HepG2 (cell line): ENCODE results near the gene USP24. TPM values are rescaled to one million over a fixed set of nuclear protein-coding genes. Genes with fewer than 3 reads are reported as not detected.

Experiments
- HIVEP1 ChIP-seq: sonication (generic); formaldehyde crosslinking; IDR thresholded peaks from 2 replicates; pipeline ENCODE4 v1.4.0; 2020; ENCODE audit warnings: mild to moderate bottlenecking, missing genetic modification reagents
- KDM2A ChIP-seq: sonication (generic); formaldehyde crosslinking; IDR thresholded peaks from 2 replicates; pipeline ENCODE4 v1.4.0; 2020; ENCODE audit warnings: low read depth, missing genetic modification reagents, borderline replicate concordance
- KDM6A ChIP-seq: IDR thresholded peaks from 2 replicates; pipeline ENCODE4 v1.6.1; 2016; ENCODE audit warnings: low read depth
- KIAA2018 ChIP-seq: sonication (generic); formaldehyde crosslinking; IDR thresholded peaks from 2 replicates; pipeline ENCODE4 v1.5.0; 2020; ENCODE audit warnings: mild to moderate bottlenecking, missing genetic modification reagents, borderline replicate concordance
- MEIS1 ChIP-seq: sonication (generic); formaldehyde crosslinking; IDR thresholded peaks from 2 replicates; pipeline ENCODE4 v1.9.0; 2021; ENCODE audit warnings: mild to moderate bottlenecking, missing genetic modification reagents, moderate library complexity, borderline replicate concordance
- MIER2 ChIP-seq: IDR thresholded peaks from 2 replicates; pipeline ENCODE4 v1.6.1; 2016; ENCODE audit warnings: missing biosample characterization, missing genetic modification reagents
- NCOA5 ChIP-seq: sonication (generic); formaldehyde crosslinking; IDR thresholded peaks from 2 replicates; pipeline ENCODE4 v1.4.0; 2020; ENCODE audit warnings: missing genetic modification reagents
- REL ChIP-seq: sonication (generic); formaldehyde crosslinking; conservative IDR thresholded peaks from 2 replicates; pipeline ENCODE4 v1.8.0; 2022; ENCODE audit warnings: mild to moderate bottlenecking, missing genetic modification reagents, moderate library complexity
- SALL1 ChIP-seq: sonication (generic); formaldehyde crosslinking; IDR thresholded peaks from 2 replicates; pipeline ENCODE4 v1.8.0; 2022; ENCODE audit warnings: mild to moderate bottlenecking, missing genetic modification reagents
- SAP130 ChIP-seq: IDR thresholded peaks from 2 replicates; pipeline ENCODE4 v1.6.1; 2016; ENCODE audit warnings: low read depth
- SKIL ChIP-seq: sonication (generic); formaldehyde crosslinking; IDR thresholded peaks from 2 replicates; pipeline ENCODE4 v1.8.0; 2022; ENCODE audit warnings: missing genetic modification reagents, mild to moderate bottlenecking, moderate library complexity, borderline replicate concordance
- SP2 ChIP-seq: sonication (generic); formaldehyde crosslinking; IDR thresholded peaks from 2 replicates; pipeline ENCODE4 v1.5.1; 2020; ENCODE audit warnings: mild to moderate bottlenecking, missing genetic modification reagents
- SP5 ChIP-seq: IDR thresholded peaks from 2 replicates; pipeline ENCODE4 v1.6.1; 2016; ENCODE audit warnings: low read depth, borderline replicate concordance
- SUZ12 ChIP-seq: fragments of 150-350 bp; IDR thresholded peaks from 2 replicates; pipeline ENCODE4 v1.6.1; 2014; ENCODE audit warnings: low read depth, low read length
- ZFP82 ChIP-seq: sonication (generic); formaldehyde crosslinking; IDR thresholded peaks from 2 replicates; pipeline ENCODE4 v1.5.1; 2020; ENCODE audit warnings: mild to moderate bottlenecking, missing genetic modification reagents, borderline replicate concordance
- ZFP90 ChIP-seq: sonication (generic); formaldehyde crosslinking; IDR thresholded peaks from 2 replicates; pipeline ENCODE4 v1.8.0; 2022; ENCODE audit warnings: missing genetic modification reagents, mild to moderate bottlenecking, inconsistent platforms, borderline replicate concordance
- ZGPAT ChIP-seq: IDR thresholded peaks from 2 replicates; pipeline ENCODE4 v1.6.1; 2016; ENCODE audit warnings: mild to moderate bottlenecking
- ZNF264 ChIP-seq: sonication (generic); formaldehyde crosslinking; IDR thresholded peaks from 2 replicates; pipeline ENCODE4 v1.4.0; 2020; ENCODE audit warnings: missing genetic modification reagents
- ZNF691 ChIP-seq: sonication (generic); formaldehyde crosslinking; IDR thresholded peaks from 2 replicates; pipeline ENCODE4 v1.4.0; 2020; ENCODE audit warnings: missing genetic modification reagents, low read depth, mild to moderate bottlenecking, borderline replicate concordance
- polyA plus RNA-seq, 8 experiments: library from polyadenylated mRNA; depleted of rRNA in 3 of 8; stranded (reverse) in 7 of 8; unstranded in 1 of 8; fragments of >200 nt; fragmentation: Illumina TruSeq in 4 of 8; extraction: Trizol in 4 of 8; gene quantifications; 2 replicates each; pipeline versions ENCODE4 v1.2.1 to v1.2.3, GENCODE V29; 2011 to 2016; ENCODE audit warnings: low read depth in 4 of 8, missing spikeins in 1 of 8, mixed read lengths in 1 of 8; ENCODE audit not compliant: insufficient read depth in 1 of 8
- total RNA-seq, 5 experiments: library from RNA; depleted of rRNA; stranded (reverse); fragments of >200 nt; fragmentation: Illumina TruSeq; extraction: Trizol; gene quantifications; 2 replicates each; pipeline ENCODE4 v1.2.3, GENCODE V29; 2016; ENCODE audit warnings: low read depth in 1 of 5

Gene USP24
- total and polyA plus RNA-seq, 2 of the 13 experiments (the other 11 are each of a cell fraction or from before 2014, with no cell fraction given) = 18.8 to 47.6 TPM

GRCh38 chr1:55038552-55038838 is 176.7 kb downstream of the USP24 start (continued):
- TF ChIP-seq KIAA2018 (CRISPR knock-in tag) (no peak), MEIS1 (CRISPR knock-in tag) (no peak), SALL1 (CRISPR knock-in tag) (0 out of 2 replicates have a peak, but pooled peaks have one; percentile 30), ZGPAT (CRISPR knock-in tag) (no peak), MIER2 (CRISPR knock-in tag) (no peak), ZFP82 (CRISPR knock-in tag) (0 out of 2 replicates have a peak, but pooled peaks have one; percentile 21), REL (CRISPR knock-in tag) (no peak), SP2 (CRISPR knock-in tag) (no peak), KDM6A (CRISPR knock-in tag) (0 out of 2 replicates have a peak, but pooled peaks have one; percentile 12), ZNF691 (CRISPR knock-in tag) (peak; percentile 17; the same call in 1 of the 2 replicates), ZFP90 (CRISPR knock-in tag) (0 out of 2 replicates have a peak, but pooled peaks have one; percentile 51), SUZ12 (no peak), SKIL (no peak), KDM2A (0 out of 2 replicates have a peak, but pooled peaks have one; percentile 17), SP5 (CRISPR knock-in tag) (no peak), SAP130 (peak; percentile 40; the same call in 1 of the 2 replicates), ZNF264 (CRISPR knock-in tag) (0 out of 2 replicates have a peak, but pooled peaks have one; percentile 25), NCOA5 (CRISPR knock-in tag) (0 out of 2 replicates have a peak, but pooled peaks have one; percentile 20), HIVEP1 (CRISPR knock-in tag) (no peak)
